Neuronal stem cell (in vitro differentiated cells): ENCODE data around the gene CORIN.

Experiments used
- DNase-seq: peaks from one replicate; pipeline ENCODE4 v3.0.0-alpha.2; 2013; ENCODE audit warnings: low spot score
- H2AFZ ChIP-seq: one replicate; pipeline ENCODE4 v1.6.1; 2013; ENCODE audit warnings: mild to moderate bottlenecking, low read length, inconsistent platforms
- H2AK5ac ChIP-seq: 2 replicates; pipeline ENCODE4 v1.6.1; 2013; ENCODE audit warnings: low read depth, mild to moderate bottlenecking, inconsistent platforms, low read length, moderate library complexity, mixed read lengths
- H2BK120ac ChIP-seq: 2 replicates; pipeline ENCODE4 v1.6.1; 2013; ENCODE audit warnings: low read depth, mild to moderate bottlenecking, inconsistent platforms, low read length, moderate library complexity, mixed read lengths
- H2BK12ac ChIP-seq: one replicate; pipeline ENCODE4 v1.6.1; 2013; ENCODE audit warnings: low read length, inconsistent platforms
- H2BK15ac ChIP-seq: 2 replicates; pipeline ENCODE4 v1.6.1; 2013; ENCODE audit warnings: mild to moderate bottlenecking, low read length, inconsistent platforms, mixed read lengths
- H2BK5ac ChIP-seq: one replicate; pipeline ENCODE4 v1.6.1; 2013; ENCODE audit warnings: inconsistent platforms, mild to moderate bottlenecking, low read length, moderate library complexity
- H3K14ac ChIP-seq: one replicate; pipeline ENCODE4 v1.6.1; 2013; ENCODE audit warnings: low read length, inconsistent platforms
- H3K18ac ChIP-seq: 2 replicates; pipeline ENCODE4 v1.6.1; 2013; ENCODE audit warnings: low read length, inconsistent platforms
- H3K23ac ChIP-seq: 2 replicates; pipeline ENCODE4 v1.6.1; 2013; ENCODE audit warnings: low read depth, mild to moderate bottlenecking, mixed read lengths, low read length, inconsistent platforms; ENCODE audit not compliant: poor library complexity
- H3K27ac ChIP-seq: replicated peaks from 3 replicates; pipeline ENCODE4 v1.5.1; 2013; ENCODE audit warnings: low read length, inconsistent platforms
- H3K27me3 ChIP-seq, 3 experiments: 2 replicates each; pipeline ENCODE4 v1.6.1; 2013; ENCODE audit warnings: low read length in 3 of 3, mild to moderate bottlenecking in 2 of 3, inconsistent platforms in 1 of 3, low read depth in 1 of 3, mixed read lengths in 1 of 3, moderate library complexity in 1 of 3; ENCODE audit not compliant: control insufficient read depth in 3 of 3, insufficient read depth in 3 of 3
- H3K36me3 ChIP-seq, 2 donors: replicated peaks in 1 of 2; 2 replicates each; pipeline ENCODE4 v1.6.1; 2013; ENCODE audit warnings: low read length in 2 of 2; ENCODE audit not compliant: control insufficient read depth in 2 of 2, insufficient read depth in 2 of 2
- H3K4ac ChIP-seq: 2 replicates; pipeline ENCODE4 v1.6.1; 2013; ENCODE audit warnings: inconsistent platforms, mild to moderate bottlenecking, low read length, moderate library complexity
- H3K4me1 ChIP-seq, 2 donors: 1 replicate in 1 of 2; 2 replicates in 1 of 2; pipeline ENCODE4 v1.6.1; 2013; ENCODE audit warnings: low read length in 2 of 2, low read depth in 1 of 2; ENCODE audit not compliant: control insufficient read depth in 2 of 2, insufficient read depth in 1 of 2
- H3K4me2 ChIP-seq: one replicate; pipeline ENCODE4 v1.6.1; 2013; ENCODE audit warnings: mild to moderate bottlenecking, low read length, inconsistent platforms; ENCODE audit not compliant: insufficient read depth, poor library complexity, severe bottlenecking
- H3K4me3 ChIP-seq, 2 donors: 2 replicates each; pipeline ENCODE4 v1.5.1; 2013; ENCODE audit warnings: low read length in 2 of 2, mild to moderate bottlenecking in 2 of 2, inconsistent platforms in 1 of 2, moderate library complexity in 1 of 2
- H3K79me1 ChIP-seq: one replicate; pipeline ENCODE4 v1.6.1; 2013; ENCODE audit warnings: low read depth, mild to moderate bottlenecking, inconsistent platforms, low read length, moderate library complexity
- H3K9ac ChIP-seq: one replicate; pipeline ENCODE4 v1.6.1; 2013; ENCODE audit warnings: mild to moderate bottlenecking, low read depth, low read length, inconsistent platforms; ENCODE audit not compliant: poor library complexity
- H3K9me3 ChIP-seq, 2 donors: replicated peaks in 1 of 2; 2 replicates each; pipeline versions ENCODE3 to v1.6.1; 2013; ENCODE audit warnings: low read length in 2 of 2, mild to moderate bottlenecking in 2 of 2, inconsistent platforms in 1 of 2, low read depth in 1 of 2, mixed read lengths in 1 of 2, moderate library complexity in 1 of 2; ENCODE audit not compliant: control insufficient read depth in 2 of 2, insufficient read depth in 1 of 2
- H4K8ac ChIP-seq: one replicate; pipeline ENCODE4 v1.6.1; 2013; ENCODE audit warnings: low read depth, mild to moderate bottlenecking, inconsistent platforms, low read length, moderate library complexity
- H4K91ac ChIP-seq: one replicate; pipeline ENCODE4 v1.6.1; 2013; ENCODE audit warnings: low read length, low read depth, mild to moderate bottlenecking, inconsistent platforms; ENCODE audit not compliant: poor library complexity
- WGBS, 2 donors: extraction: QIAGEN DNeasy Blood & Tissue Kit; methylation state at CpG; one replicate each; pipeline ENCODE4 v1.1.7; 2013; ENCODE audit warnings: missing lambda C conversion rate in 2 of 2, mixed read lengths in 1 of 2; ENCODE audit not compliant: insufficient read length in 2 of 2, insufficient replicate concordance in 1 of 2; ENCODE audit errors: extremely low coverage in 2 of 2; 5-methylcytosine and 5-hydroxymethylcytosine counted together

Gene CORIN

DNA sequence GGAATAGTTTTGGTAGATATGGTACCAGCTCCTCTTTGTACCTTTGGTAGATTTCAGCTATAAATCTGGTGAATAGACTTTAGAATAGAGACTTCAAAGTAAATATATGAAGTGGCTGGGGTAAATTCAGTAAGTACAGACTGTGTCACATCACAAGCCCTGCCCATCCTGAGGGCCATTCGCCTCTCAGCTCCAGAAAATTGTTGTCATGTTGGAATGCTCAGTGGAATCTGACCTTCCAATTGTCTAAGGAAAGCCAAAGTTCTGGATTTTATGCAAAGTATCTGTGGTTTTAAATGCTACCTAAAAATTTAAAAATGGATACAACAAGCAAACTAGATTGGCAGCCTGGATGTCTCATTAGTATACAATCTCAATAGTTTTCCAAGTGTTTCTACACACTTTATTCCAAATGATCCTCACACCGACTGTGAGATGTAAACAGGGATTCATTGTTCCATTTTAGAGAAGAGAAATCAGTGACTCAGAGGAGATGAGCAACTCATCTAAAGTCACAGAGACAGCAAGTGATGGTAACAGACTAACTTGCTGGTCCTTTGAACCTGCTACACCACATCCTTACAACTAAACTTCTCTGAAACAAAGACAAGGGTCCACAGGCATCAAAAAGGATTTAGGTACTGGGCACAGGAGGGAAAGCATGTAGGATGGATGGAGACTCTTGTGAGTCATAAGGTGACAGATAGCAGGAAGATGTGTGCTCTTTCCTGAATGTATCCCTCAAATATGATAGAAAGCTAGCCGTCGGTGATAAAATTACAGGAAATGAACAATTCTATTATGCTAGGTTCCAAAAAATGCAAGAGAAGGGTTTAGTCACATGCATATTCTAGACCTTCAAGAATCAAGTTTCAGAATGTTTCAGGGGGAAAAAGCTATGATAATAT, 225.5 kb downstream of the CORIN start:
- Histone ChIP-seq H3K27me3 (no peaks in the 10 kb centered on the region), H3K14ac (no peak overlapping the region), H3K9me3 (no peaks in the 10 kb centered on the region), H3K4me3 (no peak overlapping the region), H3K36me3 (no peaks in the 10 kb centered on the region), H2BK5ac (no peak overlapping the region), H3K4me1 (no peaks in the 10 kb centered on the region), H4K91ac (no peak overlapping the region), H4K8ac (no peak overlapping the region), H2AK5ac (no peak overlapping the region), H2BK15ac (no peak overlapping the region), H3K23ac (no peak overlapping the region), H2AFZ (no peak overlapping the region), H3K4me2 (no peak overlapping the region), H3K4ac (no peak overlapping the region), H3K18ac (no peak overlapping the region), H3K9ac (no peak overlapping the region), H2BK12ac (no peak overlapping the region), H3K79me1 (no peaks in the 10 kb centered on the region), H2BK120ac (no peak overlapping the region), H3K27ac (no peak overlapping the region)
- WGBS, 2 donors, result no CpG with 5 or more reads among the region's 4 CpGs
- DNase-seq, result no peak

DNA sequence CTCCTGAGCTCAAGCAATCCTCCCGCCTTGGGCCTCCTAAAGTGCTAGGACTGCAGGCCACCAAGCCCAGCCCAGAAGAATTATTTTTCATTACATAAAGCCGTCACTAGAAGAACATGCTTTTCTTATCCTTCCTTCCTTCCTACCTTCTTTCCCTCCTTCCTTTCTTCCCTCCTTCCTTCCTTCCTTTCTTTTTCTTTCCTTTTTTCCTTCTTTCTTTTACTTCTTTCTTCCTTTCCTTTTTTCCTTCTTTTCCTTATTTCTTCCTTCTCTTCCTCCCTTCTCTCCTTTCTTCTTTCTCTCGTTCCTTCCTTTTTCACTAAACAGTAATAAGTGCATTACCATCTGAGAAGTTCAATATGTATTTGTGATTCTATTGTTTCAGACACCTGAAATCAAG, 231.4 kb downstream of the CORIN start:
- H4K8ac ChIP-seq, result no peak overlapping the region
- H3K9ac ChIP-seq, result no peak overlapping the region
- H3K4me1 ChIP-seq, result no peaks in the 10 kb centered on the region
- H2BK12ac ChIP-seq, result no peak overlapping the region
- H2BK15ac ChIP-seq, result no peak overlapping the region
- H2BK5ac ChIP-seq, result no peak overlapping the region
- no peak overlapping the region for H3K4me2 ChIP-seq
- H3K9me3 ChIP-seq, result peaks cover 0 to 2% of the 10 kb centered on the region in 2 donors
- H4K91ac ChIP-seq, result no peak overlapping the region
- 100% methylated on average over 1 of the region's 3 CpGs; no CpG with 5 or more reads in 1 of the 2 donors for WGBS, 2 donors
- H2AFZ ChIP-seq, result no peak overlapping the region
- H2BK120ac ChIP-seq, result no peak overlapping the region
- no peaks in the 10 kb centered on the region for H3K27me3 ChIP-seq
- H3K4ac ChIP-seq, result no peak overlapping the region
- H3K14ac ChIP-seq, result no peak overlapping the region
- no peak overlapping the region for H3K27ac ChIP-seq
- DNase-seq, result no peak
- H2AK5ac ChIP-seq, result no peak overlapping the region
- H3K4me3 ChIP-seq, result no peak overlapping the region
- H3K79me1 ChIP-seq, result no peaks in the 10 kb centered on the region
- no peak overlapping the region for H3K23ac ChIP-seq
- H3K18ac ChIP-seq, result no peak overlapping the region
- no peaks in the 10 kb centered on the region for H3K36me3 ChIP-seq

DNA sequence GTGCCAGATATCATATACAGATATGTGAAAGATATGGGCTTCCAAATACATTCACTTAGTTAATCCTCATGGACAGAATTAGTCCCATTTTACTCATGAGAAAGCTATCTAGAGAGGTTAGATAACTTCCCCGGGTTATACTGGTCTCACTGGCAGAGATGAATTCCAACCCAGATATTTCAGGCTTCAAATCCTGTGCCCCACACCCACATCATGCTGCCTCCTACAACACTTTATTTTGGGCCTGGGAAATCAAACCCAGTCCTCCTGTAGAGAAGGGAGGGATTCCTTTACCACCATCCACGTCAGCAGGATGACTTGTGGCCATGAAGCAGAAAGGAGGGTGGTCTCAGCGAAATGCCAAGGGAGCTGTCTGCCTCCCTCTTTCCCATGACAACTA, 239.0 kb downstream of the CORIN start:
- no peak overlapping the region for H3K23ac ChIP-seq
- no peak for DNase-seq
- H3K27ac ChIP-seq, result no peak overlapping the region
- no peak overlapping the region for H4K91ac ChIP-seq
- WGBS, 2 donors, result no CpG with 5 or more reads among the region's 3 CpGs
- no peak overlapping the region for H2BK15ac ChIP-seq
- H3K9ac ChIP-seq, result no peak overlapping the region
- H2BK120ac ChIP-seq, result no peak overlapping the region
- H4K8ac ChIP-seq, result no peak overlapping the region
- H3K36me3 ChIP-seq, result no peaks in the 10 kb centered on the region
- no peaks in the 10 kb centered on the region for H3K79me1 ChIP-seq
- H3K18ac ChIP-seq, result no peak overlapping the region
- H2AFZ ChIP-seq, result no peak overlapping the region
- no peak overlapping the region for H3K14ac ChIP-seq
- no peaks in the 10 kb centered on the region for H3K27me3 ChIP-seq
- H2AK5ac ChIP-seq, result no peak overlapping the region
- H3K4me1 ChIP-seq, result no peaks in the 10 kb centered on the region
- no peak overlapping the region for H3K4me3 ChIP-seq
- H3K4ac ChIP-seq, result no peak overlapping the region
- H3K9me3 ChIP-seq, result peaks cover 0 to 2% of the 10 kb centered on the region in 2 donors
- H2BK12ac ChIP-seq, result no peak overlapping the region
- H3K4me2 ChIP-seq, result no peak overlapping the region
- H2BK5ac ChIP-seq, result no peak overlapping the region

DNA sequence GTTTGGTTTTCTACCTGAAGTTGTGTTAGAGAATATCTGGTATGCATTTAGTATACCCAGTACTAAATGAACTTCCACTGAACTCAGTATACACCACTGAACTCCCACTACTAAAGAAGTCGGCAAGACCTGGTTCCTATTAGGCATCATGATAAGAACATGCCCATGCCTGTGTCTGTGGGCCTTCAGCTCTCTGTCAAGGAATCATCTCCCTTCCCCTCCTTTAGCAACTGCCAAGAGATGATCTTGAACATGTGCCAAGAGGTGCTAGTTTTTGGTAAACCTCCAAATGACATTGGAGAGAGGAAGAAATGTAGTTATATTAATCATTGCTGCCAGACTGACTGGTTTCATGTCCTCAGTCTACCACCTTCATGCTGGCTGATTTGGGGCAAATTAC, 239.5 kb downstream of the CORIN start:
- H2BK5ac ChIP-seq, result no peak overlapping the region
- no peak overlapping the region for H4K8ac ChIP-seq
- WGBS, 2 donors, result no CpG with 5 or more reads among the region's 1 CpG
- H3K4me2 ChIP-seq, result no peak overlapping the region
- no peaks in the 10 kb centered on the region for H3K4me1 ChIP-seq
- H3K4me3 ChIP-seq, result no peak overlapping the region
- no peaks in the 10 kb centered on the region for H3K79me1 ChIP-seq
- H3K14ac ChIP-seq, result no peak overlapping the region
- no peak overlapping the region for H3K27ac ChIP-seq
- no peak overlapping the region for H2BK12ac ChIP-seq
- no peak for DNase-seq
- no peak overlapping the region for H3K18ac ChIP-seq
- no peak overlapping the region for H2BK120ac ChIP-seq
- H3K9ac ChIP-seq, result no peak overlapping the region
- no peak overlapping the region for H3K4ac ChIP-seq
- H2BK15ac ChIP-seq, result no peak overlapping the region
- no peaks in the 10 kb centered on the region for H3K27me3 ChIP-seq
- H2AK5ac ChIP-seq, result no peak overlapping the region
- no peak overlapping the region for H3K23ac ChIP-seq
- no peak overlapping the region for H2AFZ ChIP-seq
- H3K9me3 ChIP-seq, result peaks cover 0 to under 1% of the 10 kb centered on the region in 2 donors
- no peaks in the 10 kb centered on the region for H3K36me3 ChIP-seq
- no peak overlapping the region for H4K91ac ChIP-seq
